Erythroblast (primary cell): ENCODE results near the gene KIF6.

Experiments used
- DNase-seq, 2 experiments: peaks; one replicate each; lab custom pipeline; 2025; lab: John Stamatoyannopoulos, UW
- GATA1 ChIP-seq: IDR thresholded peaks from 2 replicates; pipeline ENCODE4 v1.6.1; 2011; ENCODE audit warnings: low read depth, mild to moderate bottlenecking, control low read depth, low read length, moderate library complexity
- POLR2A ChIP-seq: IDR thresholded peaks from 2 replicates; pipeline ENCODE4 v1.6.1; 2011; ENCODE audit warnings: mild to moderate bottlenecking, low read length

KIF6 gene

DNA sequence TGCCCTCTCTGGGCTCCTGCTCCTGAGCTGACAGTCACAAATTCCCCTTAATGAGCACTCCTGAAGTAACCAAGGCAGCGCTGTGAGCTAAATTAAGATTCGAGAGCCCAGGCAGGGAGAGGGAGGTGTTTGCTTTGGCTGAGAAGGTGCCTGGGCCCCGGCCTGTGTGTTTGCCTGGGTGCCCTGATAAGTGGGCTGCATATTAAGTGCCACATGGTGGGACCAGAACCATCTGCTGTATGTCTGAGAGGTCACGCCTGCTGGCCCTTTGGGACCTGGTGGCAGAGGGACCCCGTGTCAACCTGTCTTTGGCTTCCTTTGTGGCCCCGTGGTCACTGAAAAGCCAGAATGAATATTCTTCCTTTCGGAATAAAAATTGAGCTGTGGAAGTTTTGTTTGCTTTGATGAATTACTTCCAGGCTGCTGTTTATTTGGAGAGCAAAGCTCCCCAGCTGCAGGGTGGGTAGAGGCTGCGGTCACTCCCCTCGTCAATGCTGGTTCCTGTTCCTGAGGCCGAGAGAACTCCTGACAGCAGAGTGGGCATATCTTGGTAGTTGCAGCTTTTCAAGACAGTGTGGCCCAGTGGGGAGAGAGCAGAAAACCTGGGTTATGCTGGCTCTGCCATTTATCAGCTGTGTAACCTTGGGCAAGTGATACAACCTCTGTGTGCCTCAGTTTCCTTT lies 385.2 kb downstream of the KIF6 start:
- no peak for DNase-seq
- TF ChIP-seq POLR2A: no peak
- no peak for TF ChIP-seq GATA1

DNA sequence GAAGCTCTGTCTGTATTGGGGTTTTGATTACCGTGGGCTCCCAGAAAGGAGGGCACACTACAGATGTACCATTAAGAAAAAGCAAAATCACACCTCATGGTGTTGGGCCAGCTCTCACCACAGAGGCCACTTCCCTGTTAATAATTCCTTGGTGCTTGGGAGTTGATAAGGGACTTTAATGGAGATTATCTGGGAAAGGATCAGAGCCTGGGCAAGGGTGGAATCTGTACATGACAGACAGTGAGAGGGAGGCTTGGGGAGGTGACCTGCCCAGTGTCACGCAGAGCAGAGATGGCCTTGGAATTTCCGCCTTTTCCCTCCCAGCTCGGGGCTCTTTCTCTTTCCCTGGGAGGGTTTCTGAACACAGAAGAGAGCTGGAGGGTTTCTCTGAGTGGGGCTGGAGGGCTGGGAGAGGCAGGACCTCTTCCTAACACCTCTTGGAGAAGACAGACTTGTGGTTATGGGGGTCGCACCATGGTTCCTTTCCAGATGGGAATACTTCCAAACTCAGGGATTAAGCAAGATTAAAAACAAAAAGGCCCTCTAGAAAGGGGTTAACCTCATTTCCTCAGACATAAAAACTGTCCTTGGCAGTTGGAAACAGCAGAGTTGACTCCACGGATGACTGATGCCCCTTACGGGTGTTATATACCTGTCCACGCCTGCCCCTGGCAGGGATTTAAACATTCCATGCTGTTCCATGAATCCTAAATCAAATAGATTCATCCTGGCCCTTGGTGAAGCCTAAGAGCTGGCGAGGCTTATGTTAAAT lies 385.9 kb downstream of the KIF6 start:
- TF ChIP-seq POLR2A: no peak
- TF ChIP-seq GATA1: no peak
- DNase-seq: no peak

DNA sequence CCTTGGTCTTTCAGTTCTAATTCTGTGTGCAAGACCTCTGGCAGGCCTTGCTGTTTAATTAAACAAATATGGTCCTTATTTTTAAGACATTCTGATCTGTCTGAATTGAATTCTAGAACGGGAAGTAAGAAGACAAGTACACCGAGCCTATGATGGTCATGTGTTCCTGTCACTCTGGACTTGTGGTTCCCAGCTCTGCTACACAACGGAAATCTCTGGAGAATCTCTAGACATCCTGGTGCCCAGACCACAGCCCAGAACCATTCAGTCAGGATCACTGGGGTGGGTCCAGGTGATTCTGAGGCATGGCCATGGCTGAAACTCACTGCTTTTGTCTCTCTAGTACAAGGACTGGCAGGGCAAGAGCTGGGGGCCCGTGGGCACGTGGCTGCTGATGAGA lies 386.8 kb downstream of the KIF6 start:
- DNase-seq: no peak
- TF ChIP-seq GATA1 (no peak), POLR2A (no peak)

DNA sequence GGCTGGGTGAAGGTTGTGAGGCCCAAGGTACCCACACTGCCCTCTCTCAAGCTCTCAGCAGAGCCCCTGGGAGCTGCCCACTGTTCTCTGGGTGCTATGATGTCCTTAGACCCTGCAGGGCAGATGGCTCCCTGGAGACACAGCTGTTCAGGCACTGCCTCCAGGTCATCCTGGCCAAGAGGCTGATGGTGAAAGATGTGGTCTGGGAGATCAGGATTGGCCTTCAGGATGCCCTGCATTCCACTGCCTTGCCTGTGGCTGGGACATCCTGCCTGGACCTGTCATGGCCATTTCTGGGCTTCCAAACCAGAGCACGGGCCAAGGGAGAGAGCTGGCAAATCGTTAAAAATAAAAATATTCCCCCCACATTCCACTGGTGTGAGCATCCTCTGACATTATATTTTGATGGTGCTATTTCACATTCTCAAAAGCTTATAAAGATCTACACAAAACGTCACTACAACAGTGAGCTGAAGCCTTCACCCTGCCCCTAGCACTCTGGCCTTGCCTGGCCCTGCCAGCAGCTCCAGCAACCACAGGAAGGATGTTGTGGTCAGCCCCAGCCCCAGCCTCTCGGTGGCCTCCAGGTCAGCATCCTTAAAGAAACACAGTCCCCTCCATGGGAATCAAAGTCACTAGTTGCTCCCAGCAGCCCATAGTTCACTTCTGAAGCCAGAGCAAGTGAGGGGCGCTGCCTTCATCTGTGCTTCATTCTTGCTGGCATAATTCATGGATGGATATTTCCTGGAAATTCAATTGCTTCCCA lies 389.2 kb downstream of the KIF6 start:
- TF ChIP-seq POLR2A (no peak), GATA1 (no peak)
- no peak for DNase-seq

DNA sequence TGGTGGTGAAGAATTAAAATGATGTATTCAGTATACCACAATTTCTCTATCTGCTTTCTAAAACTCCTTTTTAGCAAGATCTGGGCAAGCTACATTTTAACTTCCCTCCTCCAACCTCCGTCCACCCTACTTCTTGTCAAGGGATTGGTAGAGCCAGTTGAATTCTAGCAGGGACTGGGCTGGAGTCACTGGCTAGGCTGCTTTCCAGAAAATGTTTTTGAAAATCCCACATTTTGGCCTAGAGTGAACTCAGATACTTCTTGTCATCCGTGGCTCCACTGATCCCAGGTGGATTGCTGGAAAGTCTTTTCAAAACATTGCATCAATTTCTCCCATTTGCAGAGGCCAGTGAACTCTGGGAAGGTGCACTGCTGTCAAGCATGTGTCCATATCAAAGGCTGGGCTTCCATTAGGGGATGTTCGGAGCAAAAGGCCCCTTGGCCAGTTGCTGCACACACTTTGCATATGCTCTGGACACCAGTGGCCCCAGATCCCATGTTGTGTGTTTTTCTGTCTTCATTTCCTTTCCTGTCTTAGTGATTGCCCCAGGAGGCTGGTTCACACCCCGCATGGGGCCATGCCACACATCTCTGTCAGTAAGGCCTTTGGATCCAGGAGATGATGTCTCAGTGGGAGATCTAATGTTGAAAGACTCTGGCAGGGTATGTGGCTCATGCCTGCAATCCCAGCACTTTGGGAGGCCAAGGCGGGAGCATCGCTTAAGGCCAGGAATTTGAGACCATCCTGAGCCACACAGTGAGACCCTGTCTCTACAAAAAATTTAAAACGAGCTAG lies 391.4 kb downstream of the KIF6 start:
- DNase-seq: no peak
- no peak for TF ChIP-seq GATA1
- no peak for TF ChIP-seq POLR2A

DNA sequence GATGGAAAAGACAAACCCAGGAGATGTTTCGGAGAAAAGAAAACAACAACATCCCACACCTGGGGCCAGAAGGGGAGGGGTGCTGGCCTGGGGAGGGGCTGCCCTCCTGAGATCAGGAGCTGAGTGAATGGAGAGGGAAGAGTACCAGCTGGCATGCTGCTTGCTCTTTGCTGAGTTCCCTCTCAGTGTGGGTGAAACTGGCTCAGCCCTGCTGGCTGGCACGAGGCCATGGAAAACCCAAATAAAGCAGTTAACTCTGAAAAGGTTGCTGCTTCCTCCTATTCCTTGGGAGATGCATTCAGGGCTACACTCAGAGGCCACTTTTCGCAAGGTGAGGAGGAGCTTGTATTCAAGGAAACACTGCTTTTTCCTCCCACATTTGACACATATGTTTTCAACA lies 394.7 kb downstream of the KIF6 start:
- DNase-seq: no peak
- TF ChIP-seq GATA1 (no peak), POLR2A (no peak)

DNA sequence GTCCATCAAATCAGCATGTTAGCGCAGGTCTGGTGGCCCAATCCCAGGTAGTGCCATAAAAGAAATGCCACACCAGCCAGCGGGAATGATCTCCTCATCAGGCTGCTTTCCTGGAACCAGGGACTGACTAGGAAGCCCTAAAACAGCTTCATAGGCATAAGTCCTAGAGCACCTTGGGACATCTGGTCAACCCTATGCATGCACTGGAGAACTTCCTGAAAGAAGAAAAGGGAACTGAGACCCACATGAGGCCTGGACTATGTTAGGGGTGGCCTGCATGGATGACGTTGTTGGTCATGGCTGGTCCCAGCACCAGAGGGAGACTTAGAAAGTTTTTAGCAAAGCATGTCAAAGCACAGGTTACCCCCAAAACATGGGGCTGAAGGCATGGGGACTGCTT lies 395.2 kb downstream of the KIF6 start:
- DNase-seq: no peak
- TF ChIP-seq GATA1 (no peak), POLR2A (no peak)

DNA sequence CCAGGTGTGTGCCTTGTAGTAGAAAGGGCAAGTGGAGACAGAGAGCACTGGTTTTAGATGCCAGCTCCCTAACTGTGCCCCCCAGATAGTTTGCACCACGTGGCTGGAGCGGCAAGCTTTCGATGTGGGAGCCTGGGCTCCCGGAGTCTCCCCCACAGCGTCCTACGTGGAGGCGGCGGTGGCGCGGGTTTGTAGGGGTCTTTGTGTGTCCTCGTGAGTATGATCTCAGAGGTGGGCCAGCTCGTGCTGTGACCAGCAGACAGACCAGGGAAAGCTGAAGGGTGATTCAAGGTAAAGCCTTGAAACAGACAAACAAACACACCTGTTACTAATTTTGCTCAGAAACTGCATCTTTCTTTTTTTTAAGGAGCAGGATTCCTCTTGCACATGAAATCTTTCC lies 397.1 kb downstream of the KIF6 start:
- TF ChIP-seq POLR2A (no peak), GATA1 (no peak)

DNA sequence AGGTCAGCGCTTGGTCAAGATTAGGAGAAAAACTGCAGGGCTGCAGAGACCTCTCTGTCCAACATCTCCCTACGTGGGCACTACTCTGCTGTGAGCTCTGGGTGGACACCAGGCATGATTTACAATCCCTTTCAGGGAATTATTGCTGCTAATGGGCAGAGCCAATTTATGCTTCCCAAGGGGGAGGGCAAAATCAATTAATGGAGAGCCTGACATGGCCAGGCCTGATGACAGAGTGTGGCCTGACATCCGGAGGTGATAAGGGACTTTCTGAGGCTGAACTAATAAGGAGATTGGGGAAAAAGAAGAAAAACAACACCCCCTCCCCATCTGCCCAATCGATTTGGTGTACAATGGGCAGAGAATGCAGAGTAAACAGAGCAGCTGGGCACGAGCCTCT lies 397.7 kb downstream of the KIF6 start:
- TF ChIP-seq GATA1: no peak
- TF ChIP-seq POLR2A: no peak
- DNase-seq: no peak

More for the DNA sequence above, 397.1 kb downstream of the KIF6 start:
- no peak for DNase-seq

DNA sequence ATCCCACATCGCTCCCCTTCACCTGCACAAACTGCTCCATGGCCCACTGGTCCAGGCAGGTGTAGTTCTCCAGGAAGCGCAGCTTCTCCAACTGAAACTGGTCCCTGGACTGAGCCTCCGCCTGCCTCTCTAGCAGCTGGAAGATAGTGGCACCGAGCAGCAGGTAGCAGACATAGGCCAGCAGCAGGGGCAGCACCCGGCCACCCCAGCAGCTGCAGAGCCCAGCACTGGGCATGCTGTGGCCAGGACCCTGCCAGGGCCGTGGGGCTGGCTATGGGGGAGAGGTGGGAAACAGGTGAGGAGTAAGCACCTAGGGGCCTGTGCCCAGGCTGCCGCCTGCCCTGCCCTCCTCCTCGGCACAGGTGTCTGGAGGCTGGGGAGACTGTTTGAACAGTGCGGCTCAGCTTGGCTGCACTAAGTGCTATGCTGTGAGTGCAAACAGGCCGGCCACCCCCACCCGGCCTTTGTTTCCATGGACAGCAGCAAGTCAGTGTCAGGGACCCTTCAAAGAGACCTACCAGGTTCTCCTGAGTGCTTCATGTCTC lies 402.8 kb downstream of the KIF6 start, which contains the start of gene KCNK16:
KCNK16 (minus strand) TSS at position 397 of the 545 bp plus-strand sequence; CDS start at position 235, 162 bp downstream.
- no peak for DNase-seq
- no peak for TF ChIP-seq GATA1

DNA sequence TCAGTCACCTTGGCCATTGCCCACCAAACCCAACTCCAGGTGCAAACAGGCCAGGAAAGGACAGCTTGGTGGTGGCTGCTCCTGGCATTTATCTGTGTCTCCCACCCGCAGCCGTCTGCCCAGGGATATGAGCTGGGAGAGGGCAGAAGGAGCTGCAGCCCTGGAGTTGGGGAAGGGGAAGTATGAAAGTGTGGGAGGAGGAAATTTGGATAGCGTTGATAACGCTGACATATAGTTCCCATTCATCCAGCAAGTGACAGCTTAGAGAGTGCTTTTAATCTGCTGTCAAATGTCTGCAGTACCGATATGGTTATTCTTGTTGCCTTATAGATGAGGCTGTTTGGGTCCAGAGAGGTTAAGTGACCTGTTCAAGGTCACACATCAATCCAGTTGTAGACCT lies 403.4 kb downstream of the KIF6 start:
- no peak for TF ChIP-seq GATA1
- no peak for TF ChIP-seq POLR2A

DNA sequence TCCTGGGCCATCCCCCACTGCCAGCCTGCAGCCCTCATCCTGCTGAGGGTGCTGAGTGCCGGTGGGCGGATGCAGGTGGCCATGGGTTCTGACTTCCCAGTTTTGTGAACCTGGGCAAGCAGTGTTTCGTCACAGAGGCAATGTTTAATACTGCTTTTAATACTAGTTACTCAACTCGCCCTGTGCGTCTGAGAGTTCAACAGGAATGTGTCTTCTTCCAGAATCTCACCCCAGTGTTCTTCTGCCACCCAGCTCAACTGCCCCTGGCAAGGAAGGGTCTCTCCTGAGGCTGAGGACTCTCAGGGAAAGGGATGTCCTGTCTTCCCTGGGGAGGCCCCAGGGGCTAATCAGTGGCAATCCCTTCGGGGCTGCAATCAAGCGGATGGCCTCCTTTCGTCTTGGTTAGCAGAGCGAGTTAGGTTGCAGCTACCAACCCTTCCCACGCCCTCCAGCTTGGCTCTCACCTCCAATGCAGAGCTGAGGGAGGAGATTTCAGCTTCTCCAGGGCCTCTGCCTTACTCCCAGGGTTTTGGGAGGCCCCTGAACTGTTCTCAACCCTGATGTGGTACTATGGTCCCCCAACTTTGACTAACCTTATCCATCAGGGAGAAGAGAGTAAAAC lies 404.7 kb downstream of the KIF6 start:
- DNase-seq: no peak
- TF ChIP-seq GATA1: no peak
- TF ChIP-seq POLR2A: no peak

More for the DNA sequence above, 403.4 kb downstream of the KIF6 start:
- no peak for DNase-seq
